ENCODE measurements around the gene MTSS2. TPM values are rescaled to one million over a fixed set of nuclear protein-coding genes. Genes with fewer than 3 reads are reported as not detected.
A peak's percentile ranks its signal among the peaks of the same experiment; 100 is the strongest.

Gene MTSS2
- total RNA-seq, 1 donor from 2014 or later = 83.9 TPM

- Histone ChIP-seq H3K4me1 (peaks cover 87% of the 10 kb centered on the region), H3K36me3 (peaks cover 53% of the 10 kb centered on the region), H3K27ac (replicated peaks) (peak overlapping the region; percentile 93), H3K4me3 (no peak overlapping the region), H3K9me3 (replicated peaks) (no peaks in the 10 kb centered on the region), H3K27me3 (ENCODE audit: low read depth) (no peaks in the 10 kb centered on the region)
- no peak for TF ChIP-seq CTCF (IDR thresholded peaks at IDR 0.05; ENCODE audit: borderline replicate concordance)
- intact Hi-C loops (cut with micrococcal nuclease) = loop anchor here (5.0 kb wide), 1 partner anchor 93 kb away; no protein-coding TSS in a partner anchor
- peak; percentile 9 for DNase-seq
These were observed 6.8 kb downstream of the MTSS2 start for GRCh38 chr16:70678898-70679670.

GRCh38 chr16:70678121-70678897, 7.5 kb downstream of the MTSS2 start:
- Histone ChIP-seq H3K4me1 (peaks cover 81% of the 10 kb centered on the region), H3K4me3 (no peak overlapping the region), H3K36me3 (peaks cover 57% of the 10 kb centered on the region), H3K27ac (replicated peaks) (peak overlapping the region; percentile 93), H3K9me3 (replicated peaks) (no peaks in the 10 kb centered on the region), H3K27me3 (ENCODE audit: low read depth) (no peaks in the 10 kb centered on the region)
- DNase-seq = peak; percentile 13
- intact Hi-C loops (cut with micrococcal nuclease) = loop anchor here (5.0 kb wide), 1 partner anchor 94 kb away; no protein-coding TSS in a partner anchor
- TF ChIP-seq CTCF (IDR thresholded peaks at IDR 0.05; ENCODE audit: borderline replicate concordance) = no peak

GRCh38 chr16:70677499-70678120, 8.2 kb downstream of the MTSS2 start:
- H3K27me3 ChIP-seq (ENCODE audit: low read depth) = no peaks in the 10 kb centered on the region
- H3K4me1 ChIP-seq = peaks cover 74% of the 10 kb centered on the region
- DNase-seq = no peak
- peak overlapping the region; percentile 52 for H3K27ac ChIP-seq (replicated peaks)
- H3K4me3 ChIP-seq = no peak overlapping the region
- intact Hi-C loops (cut with micrococcal nuclease) = loop anchor here (5.0 kb wide), 1 partner anchor 95 kb away; no protein-coding TSS in a partner anchor
- TF ChIP-seq CTCF (IDR thresholded peaks at IDR 0.05; ENCODE audit: borderline replicate concordance) = no peak
- H3K9me3 ChIP-seq (replicated peaks) = no peaks in the 10 kb centered on the region
- H3K36me3 ChIP-seq = peaks cover 64% of the 10 kb centered on the region

- H3K36me3 ChIP-seq = peaks cover 67% of the 10 kb centered on the region
- H3K9me3 ChIP-seq (replicated peaks) = no peaks in the 10 kb centered on the region
- TF ChIP-seq CTCF (IDR thresholded peaks at IDR 0.05; ENCODE audit: borderline replicate concordance) = no peak
- H3K4me1 ChIP-seq = peaks cover 67% of the 10 kb centered on the region
- no peaks in the 10 kb centered on the region for H3K27me3 ChIP-seq (ENCODE audit: low read depth)
- DNase-seq = no peak
- intact Hi-C loops (cut with micrococcal nuclease) = loop anchor here (5.0 kb wide), 1 partner anchor 95 kb away; no protein-coding TSS in a partner anchor
- H3K27ac ChIP-seq (replicated peaks) = peak overlapping the region; percentile 52
- H3K4me3 ChIP-seq = no peak overlapping the region
These were observed 9.0 kb downstream of the MTSS2 start for GRCh38 chr16:70676675-70677498.
